PC-9 (cell line): ENCODE measurements around the gene ZFPM1. TPM values are rescaled to one million over a fixed set of nuclear protein-coding genes. Genes with fewer than 3 reads are reported as not detected.

Experiments used
- BruUV-seq: library from RNA; stranded (reverse); fragments of 400-500 nt; replicated peaks from 2 replicates; lab custom pipeline; 2021; lab: Mats Ljungman, UMichigan
- CTCF ChIA-PET: fragments of 300-600 bp; sonication (Branson Sonifier 250); formaldehyde crosslinking; loops from one replicate; lab custom pipeline; 2022; ENCODE audit warnings: antibody characterized with exemption; lab: Charles Lee
- POLR2A ChIA-PET: fragments of 300-600 bp; sonication (Branson Sonifier 250); formaldehyde crosslinking; loops from one replicate; lab custom pipeline; 2022; ENCODE audit warnings: antibody characterized with exemption; ENCODE audit not compliant: unreplicated experiment; lab: Charles Lee
- DNase-seq, 2 experiments: peaks; one replicate each; pipeline versions ENCODE4 v3.0.0 to v3.0.0-alpha.2; 2015 to 2022; ENCODE audit warnings: mixed read lengths in 1 of 2
- H2AFZ ChIP-seq: fragments of 200-600 bp; sonication (generic); 2 replicates; pipeline ENCODE4 v1.8.1; 2017; ENCODE audit warnings: antibody characterized with exemption
- H3F3A ChIP-seq: fragments of 200-600 bp; sonication (generic); 2 replicates; pipeline ENCODE4 v1.8.1; 2017; ENCODE audit warnings: antibody characterized with exemption, mild to moderate bottlenecking, low read depth; ENCODE audit not compliant: insufficient read depth
- H3K27ac ChIP-seq: fragments of 200-600 bp; sonication (generic); 2 replicates; pipeline ENCODE4 v1.6.1; 2016; ENCODE audit warnings: mixed run types
- H3K27me3 ChIP-seq: fragments of 200-600 bp; sonication (generic); 2 replicates; pipeline ENCODE4 v1.6.1; 2016; ENCODE audit warnings: low read depth, mixed run types; ENCODE audit not compliant: insufficient read depth
- H3K36me3 ChIP-seq: fragments of 200-600 bp; sonication (generic); 2 replicates; pipeline ENCODE4 v1.6.1; 2016; ENCODE audit warnings: low read depth, mixed run types
- H3K4me1 ChIP-seq: fragments of 200-600 bp; sonication (generic); replicated peaks from 2 replicates; pipeline ENCODE4 v1.6.1; 2016; ENCODE audit warnings: mixed run types; ENCODE audit not compliant: insufficient read depth
- H3K4me2 ChIP-seq: fragments of 200-600 bp; sonication (generic); 2 replicates; pipeline ENCODE4 v1.6.1; 2017; ENCODE audit warnings: mixed run types
- H3K4me3 ChIP-seq: fragments of 200-600 bp; sonication (generic); 2 replicates; pipeline ENCODE4 v1.6.1; 2016; ENCODE audit warnings: mixed run types
- H3K79me2 ChIP-seq: fragments of 200-600 bp; sonication (generic); 2 replicates; pipeline ENCODE4 v1.6.1; 2017; ENCODE audit warnings: low read depth, mixed run types
- H3K9me2 ChIP-seq: fragments of 200-600 bp; sonication (generic); 2 replicates; pipeline ENCODE4 v1.8.1; 2017; ENCODE audit warnings: mild to moderate bottlenecking; ENCODE audit not compliant: insufficient read depth
- H3K9me3 ChIP-seq: fragments of 200-600 bp; sonication (generic); 2 replicates; pipeline ENCODE4 v1.8.1; 2016; ENCODE audit warnings: low read depth; ENCODE audit not compliant: insufficient read depth
- H4K20me1 ChIP-seq: fragments of 200-600 bp; sonication (generic); 2 replicates; pipeline ENCODE4 v1.8.1; 2017; ENCODE audit not compliant: insufficient read depth
- EZH2 ChIP-seq: fragments of 200-600 bp; sonication (generic); IDR thresholded peaks from 2 replicates; pipeline ENCODE4 v1.8.0; 2017; ENCODE audit warnings: antibody characterized with exemption, low read depth
- intact Hi-C: fragments of 100-400 bp; cut with micrococcal nuclease; formaldehyde crosslinking; loops from one replicate; pipeline ENCODE4 v1.10.0; 2022; ENCODE audit not compliant: unreplicated experiment
- total RNA-seq: library from RNA; stranded (reverse); gene quantifications from 2 replicates; pipeline ENCODE4 v1.2.3, GENCODE V29; 2021
- TF ChIP-seq, protein P1 (sequence below): fragments of 200-600 bp; sonication (generic); conservative IDR thresholded peaks from 2 replicates; pipeline ENCODE4 v1.6.1; 2017; ENCODE audit warnings: mixed run types, antibody characterized with exemption, mild to moderate bottlenecking, moderate library complexity

The ZFPM1 gene
- total RNA-seq, 1 experiment from 2014 or later = 19.7 TPM

DNA sequence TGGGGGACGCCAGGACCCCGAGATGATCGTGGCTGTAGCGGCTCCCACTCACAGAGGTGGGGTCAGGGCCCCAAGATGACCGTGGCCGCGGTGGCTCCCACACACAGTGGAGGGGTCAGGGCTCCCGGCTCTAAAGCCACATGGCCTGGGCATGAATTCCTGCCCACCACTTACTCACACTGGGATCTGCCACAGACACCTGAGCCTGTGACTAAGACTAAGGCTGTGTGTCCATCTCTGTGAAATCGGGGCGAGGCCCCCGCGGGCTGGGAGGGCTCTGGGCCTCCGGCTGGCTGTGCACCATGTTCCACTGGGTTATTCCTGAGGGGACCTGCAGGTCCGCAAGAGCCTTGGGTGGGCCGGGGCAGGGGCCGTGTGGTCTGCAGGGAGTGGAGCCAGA is 18.5 kb downstream of the ZFPM1 start:
- Histone ChIP-seq H3K27ac (no peak overlapping the region), H2AFZ (no peak overlapping the region), H3K36me3 (no peaks in the 10 kb centered on the region), H3K79me2 (no peaks in the 10 kb centered on the region), H3F3A (no peaks in the 10 kb centered on the region), H3K9me2 (no peaks in the 10 kb centered on the region), H3K9me3 (no peaks in the 10 kb centered on the region), H3K4me1 (no peaks in the 10 kb centered on the region), H3K27me3 (no peaks in the 10 kb centered on the region), H3K4me2 (no peak overlapping the region), H4K20me1 (peaks cover 31% of the 10 kb centered on the region), H3K4me3 (no peak overlapping the region)
- no peak for DNase-seq
- intact Hi-C loops = no loop called here
- no TSS peak for BruUV-seq
- POLR2A ChIA-PET = no interaction called here
- CTCF ChIA-PET = no interaction called here
- TF ChIP-seq, protein P1, sequence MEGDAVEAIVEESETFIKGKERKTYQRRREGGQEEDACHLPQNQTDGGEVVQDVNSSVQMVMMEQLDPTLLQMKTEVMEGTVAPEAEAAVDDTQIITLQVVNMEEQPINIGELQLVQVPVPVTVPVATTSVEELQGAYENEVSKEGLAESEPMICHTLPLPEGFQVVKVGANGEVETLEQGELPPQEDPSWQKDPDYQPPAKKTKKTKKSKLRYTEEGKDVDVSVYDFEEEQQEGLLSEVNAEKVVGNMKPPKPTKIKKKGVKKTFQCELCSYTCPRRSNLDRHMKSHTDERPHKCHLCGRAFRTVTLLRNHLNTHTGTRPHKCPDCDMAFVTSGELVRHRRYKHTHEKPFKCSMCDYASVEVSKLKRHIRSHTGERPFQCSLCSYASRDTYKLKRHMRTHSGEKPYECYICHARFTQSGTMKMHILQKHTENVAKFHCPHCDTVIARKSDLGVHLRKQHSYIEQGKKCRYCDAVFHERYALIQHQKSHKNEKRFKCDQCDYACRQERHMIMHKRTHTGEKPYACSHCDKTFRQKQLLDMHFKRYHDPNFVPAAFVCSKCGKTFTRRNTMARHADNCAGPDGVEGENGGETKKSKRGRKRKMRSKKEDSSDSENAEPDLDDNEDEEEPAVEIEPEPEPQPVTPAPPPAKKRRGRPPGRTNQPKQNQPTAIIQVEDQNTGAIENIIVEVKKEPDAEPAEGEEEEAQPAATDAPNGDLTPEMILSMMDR = no peak
- TF ChIP-seq EZH2 = no peak

DNA sequence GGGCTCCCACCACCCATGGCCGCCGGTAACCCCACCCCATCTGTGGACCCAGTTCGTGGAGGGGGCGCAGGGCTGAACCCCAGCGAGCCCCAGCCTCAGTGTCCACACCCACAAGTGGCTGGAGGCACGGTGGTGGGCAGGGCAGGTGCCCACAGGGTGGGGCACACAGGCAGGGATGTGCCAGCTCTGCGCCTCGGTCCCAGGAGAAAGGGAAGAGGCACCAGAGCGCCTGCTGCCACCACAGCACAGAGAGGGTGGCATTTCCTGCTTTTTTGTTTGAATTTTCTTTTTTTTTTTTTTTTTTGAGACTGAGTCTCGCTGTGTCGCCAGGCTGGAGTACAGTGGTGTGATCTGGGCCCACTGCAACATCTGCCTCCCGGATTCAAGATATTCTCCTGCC is 19.0 kb downstream of the ZFPM1 start:
- Histone ChIP-seq H2AFZ (no peak overlapping the region), H3K4me3 (no peak overlapping the region), H3F3A (no peaks in the 10 kb centered on the region), H3K27me3 (no peaks in the 10 kb centered on the region), H3K27ac (no peak overlapping the region), H3K9me2 (no peaks in the 10 kb centered on the region), H3K4me1 (no peaks in the 10 kb centered on the region), H3K36me3 (no peaks in the 10 kb centered on the region), H3K4me2 (no peak overlapping the region), H3K9me3 (no peaks in the 10 kb centered on the region), H4K20me1 (peaks cover 31% of the 10 kb centered on the region), H3K79me2 (no peaks in the 10 kb centered on the region)
- TF ChIP-seq EZH2 = no peak
- TF ChIP-seq, protein P1 = no peak
- intact Hi-C loops = no loop called here
- no peak for DNase-seq
- BruUV-seq = no TSS peak
- CTCF ChIA-PET = no interaction called here
- POLR2A ChIA-PET = interaction anchor here (0.6 kb wide), 1 partner anchor 20 kb away, joined by 3 read pairs; no protein-coding TSS in a partner anchor

DNA sequence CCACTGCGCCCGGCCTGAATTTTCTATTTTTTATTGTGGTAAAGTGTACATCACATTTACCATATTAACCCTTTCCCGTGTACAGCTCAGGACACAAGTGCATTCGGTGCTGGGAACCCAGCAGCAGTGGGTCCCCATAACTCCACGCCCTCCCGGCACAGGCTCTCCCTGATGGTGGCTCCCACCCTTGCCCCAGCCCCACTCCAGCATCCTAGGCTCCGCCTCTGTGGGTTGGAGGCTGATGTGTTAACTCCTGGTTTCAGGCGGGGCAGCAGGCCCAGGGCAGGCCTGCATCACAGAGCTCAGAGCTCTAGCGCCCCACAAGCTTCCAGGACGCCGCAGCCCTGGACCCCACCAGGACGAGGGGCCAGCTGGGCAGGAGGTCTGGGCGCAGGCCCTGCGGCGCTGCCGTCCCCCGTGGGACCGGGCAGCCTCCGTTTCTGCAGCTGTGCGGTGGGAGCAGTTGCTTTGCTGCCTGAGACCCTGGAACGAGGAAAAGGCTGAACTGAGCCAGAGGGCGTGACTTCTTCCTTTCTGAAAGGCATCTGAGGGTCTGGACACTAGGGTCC is 19.6 kb downstream of the ZFPM1 start:
- Histone ChIP-seq H4K20me1 (peaks cover 31% of the 10 kb centered on the region), H3K27ac (no peak overlapping the region), H3K9me3 (no peaks in the 10 kb centered on the region), H3K79me2 (no peaks in the 10 kb centered on the region), H2AFZ (no peak overlapping the region), H3K36me3 (no peaks in the 10 kb centered on the region), H3K9me2 (no peaks in the 10 kb centered on the region), H3K4me1 (no peaks in the 10 kb centered on the region), H3K4me3 (no peak overlapping the region), H3K27me3 (no peaks in the 10 kb centered on the region), H3F3A (no peaks in the 10 kb centered on the region), H3K4me2 (no peak overlapping the region)
- ChIA-PET CTCF (no interaction called here), POLR2A (interaction anchor here (0.6 kb wide), 1 partner anchor 20 kb away, joined by 3 read pairs; no protein-coding TSS in a partner anchor)
- no peak for DNase-seq
- no peak for TF ChIP-seq EZH2
- TF ChIP-seq, protein P1 = no peak
- no TSS peak for BruUV-seq
- intact Hi-C loops = no loop called here
